Measurements from ENCODE around the gene ZNF423. TPM values are rescaled to one million over a fixed set of nuclear protein-coding genes. Genes with fewer than 3 reads are reported as not detected.

ZNF423 gene
- total and polyA plus RNA-seq, 2 experiments from 2014 or later, result 14.9 to 41.8 TPM

GRCh38 chr16:49467540-49468372, 388.2 kb downstream of the ZNF423 start:
- Histone ChIP-seq H3K9me2 (ENCODE audit: insufficient read depth) (0 out of 2 replicates have a peak, but pooled peaks cover 4% of the 10 kb centered on the region), H3K27me3 (ENCODE audit: insufficient read depth) (peaks cover 7% of the 10 kb centered on the region), H3K4me2 (no peak overlapping the region), H3K36me3 (ENCODE audit: insufficient read depth) (no peaks in the 10 kb centered on the region), H2AFZ (no peak overlapping the region), H3K4me1 (ENCODE audit: insufficient read depth) (0 out of 2 replicates have a peak, but pooled peaks cover 6% of the 10 kb centered on the region), H3K4me3 (no peak overlapping the region), H4K20me1 (replicated peaks; ENCODE audit: insufficient read depth) (no peaks in the 10 kb centered on the region), H3K79me2 (replicated peaks; ENCODE audit: insufficient read depth) (no peaks in the 10 kb centered on the region), H3F3A (replicated peaks; ENCODE audit: low read depth) (no peaks in the 10 kb centered on the region), H3K27ac (ENCODE audit: low read depth) (no peak overlapping the region)
- H3K9me3 Mint-ChIP-seq, result no peaks in the 10 kb centered on the region
- peaks cover 19% of the 10 kb centered on the region for H3K27me3 Mint-ChIP-seq (ENCODE audit: insufficient read depth, low read depth, poor library complexity)
- TF ChIP-seq ZNF462 (CRISPR knock-in tag; IDR thresholded peaks at IDR 0.05) (no peak), CREB1 (CRISPR knock-in tag; IDR thresholded peaks at IDR 0.05; ENCODE audit: low read depth) (no peak), EZH2phosphoT487 (IDR thresholded peaks at IDR 0.05; ENCODE audit: unreplicated experiment) (no peak), ETS1 (IDR thresholded peaks at IDR 0.05) (no peak), STAT1 (IDR thresholded peaks at IDR 0.05; ENCODE audit: unreplicated experiment) (no peak), CTCF (conservative IDR thresholded peaks at IDR 0.05; ENCODE audit: low read depth in 2 of 2) (no peak), EZH2 (IDR thresholded peaks at IDR 0.05; ENCODE audit: low read depth, unreplicated experiment) (no peak), POLR2AphosphoS5 (IDR thresholded peaks at IDR 0.05; ENCODE audit: low read depth) (no peak), ZNF114 (CRISPR knock-in tag; IDR thresholded peaks at IDR 0.05) (no peak)
- TF ChIP-seq, protein P1, sequence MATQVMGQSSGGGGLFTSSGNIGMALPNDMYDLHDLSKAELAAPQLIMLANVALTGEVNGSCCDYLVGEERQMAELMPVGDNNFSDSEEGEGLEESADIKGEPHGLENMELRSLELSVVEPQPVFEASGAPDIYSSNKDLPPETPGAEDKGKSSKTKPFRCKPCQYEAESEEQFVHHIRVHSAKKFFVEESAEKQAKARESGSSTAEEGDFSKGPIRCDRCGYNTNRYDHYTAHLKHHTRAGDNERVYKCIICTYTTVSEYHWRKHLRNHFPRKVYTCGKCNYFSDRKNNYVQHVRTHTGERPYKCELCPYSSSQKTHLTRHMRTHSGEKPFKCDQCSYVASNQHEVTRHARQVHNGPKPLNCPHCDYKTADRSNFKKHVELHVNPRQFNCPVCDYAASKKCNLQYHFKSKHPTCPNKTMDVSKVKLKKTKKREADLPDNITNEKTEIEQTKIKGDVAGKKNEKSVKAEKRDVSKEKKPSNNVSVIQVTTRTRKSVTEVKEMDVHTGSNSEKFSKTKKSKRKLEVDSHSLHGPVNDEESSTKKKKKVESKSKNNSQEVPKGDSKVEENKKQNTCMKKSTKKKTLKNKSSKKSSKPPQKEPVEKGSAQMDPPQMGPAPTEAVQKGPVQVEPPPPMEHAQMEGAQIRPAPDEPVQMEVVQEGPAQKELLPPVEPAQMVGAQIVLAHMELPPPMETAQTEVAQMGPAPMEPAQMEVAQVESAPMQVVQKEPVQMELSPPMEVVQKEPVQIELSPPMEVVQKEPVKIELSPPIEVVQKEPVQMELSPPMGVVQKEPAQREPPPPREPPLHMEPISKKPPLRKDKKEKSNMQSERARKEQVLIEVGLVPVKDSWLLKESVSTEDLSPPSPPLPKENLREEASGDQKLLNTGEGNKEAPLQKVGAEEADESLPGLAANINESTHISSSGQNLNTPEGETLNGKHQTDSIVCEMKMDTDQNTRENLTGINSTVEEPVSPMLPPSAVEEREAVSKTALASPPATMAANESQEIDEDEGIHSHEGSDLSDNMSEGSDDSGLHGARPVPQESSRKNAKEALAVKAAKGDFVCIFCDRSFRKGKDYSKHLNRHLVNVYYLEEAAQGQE (IDR thresholded peaks at IDR 0.05; ENCODE audit: unreplicated experiment), result no peak
- peaks cover 20% of the 10 kb centered on the region for H3K4me1 Mint-ChIP-seq
- no peaks in the 10 kb centered on the region for H3K36me3 Mint-ChIP-seq (ENCODE audit: low read depth)
- no peak for DNase-seq (ENCODE audit: low spot score)
- no peak overlapping the region for H3K27ac Mint-ChIP-seq
- H3K4me3 Mint-ChIP-seq, result no peak overlapping the region
- no peak for ATAC-seq
